GM18505 (cell line): ENCODE measurements around the gene NKX6-1.
A peak's percentile ranks its signal among the peaks of the same experiment; 100 is the strongest.

ENCODE experiments used
- ATAC-seq: cut with Tn5 transposase; IDR thresholded peaks from one replicate; pipeline ENCODE4 v1.9.1; 2021; ENCODE audit not compliant: unreplicated experiment
- POLR2A ChIP-seq: IDR thresholded peaks from 4 replicates; pipeline ENCODE4 v1.6.1; 2011; ENCODE audit warnings: borderline replicate concordance; ENCODE audit not compliant: insufficient read depth, insufficient read length; ENCODE audit errors: extremely low read depth

NKX6-1 gene

DNA sequence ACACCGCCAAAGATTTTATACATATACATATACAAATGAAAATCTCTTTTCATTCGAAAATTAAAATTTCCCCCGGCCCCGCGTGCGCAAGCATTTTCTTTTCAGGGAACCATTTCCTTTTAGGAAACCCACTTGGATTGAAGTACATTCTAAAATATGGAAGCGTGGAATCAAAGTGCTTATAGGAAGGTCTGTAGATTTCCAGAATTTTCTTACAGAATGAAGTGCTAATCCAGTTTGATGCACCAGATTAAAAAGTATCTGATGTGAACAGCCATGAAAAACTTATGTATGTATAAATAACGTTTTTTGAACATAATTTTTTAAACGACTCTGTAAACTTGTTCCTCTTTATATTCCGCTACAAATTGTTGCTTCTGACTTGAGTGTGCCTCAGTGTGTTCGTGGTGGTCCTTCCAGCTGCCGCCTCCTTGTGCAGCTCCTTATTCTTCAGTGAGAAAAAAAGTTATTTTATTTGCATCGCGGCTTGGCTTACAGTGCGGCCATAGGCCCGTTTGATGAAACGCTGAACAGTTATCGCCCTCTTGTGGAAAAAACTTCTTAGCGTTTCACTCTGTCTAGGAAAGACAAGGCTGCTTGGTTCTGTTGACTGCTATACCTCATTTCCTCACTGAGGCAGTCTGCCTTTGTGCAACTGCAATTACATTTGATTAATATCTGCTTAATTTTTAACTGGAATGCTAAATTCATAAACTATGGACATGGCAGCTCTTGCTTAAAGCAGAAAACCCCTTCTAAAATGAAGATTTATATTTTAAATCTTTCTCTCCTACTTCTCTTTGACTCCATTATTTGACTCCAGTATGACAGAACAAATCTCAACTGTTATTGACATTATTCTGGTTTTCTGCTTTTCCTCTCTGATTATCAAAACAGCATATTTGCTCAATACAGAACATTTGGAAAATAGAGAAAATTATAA is 4.7 kb upstream of the NKX6-1 start:
- TF ChIP-seq POLR2A = no peak
- ATAC-seq = peak; percentile 88

GRCh38 chr4:84502955-84503373 is 3.9 kb upstream of the NKX6-1 start:
- no peak for ATAC-seq
- no peak for TF ChIP-seq POLR2A

DNA sequence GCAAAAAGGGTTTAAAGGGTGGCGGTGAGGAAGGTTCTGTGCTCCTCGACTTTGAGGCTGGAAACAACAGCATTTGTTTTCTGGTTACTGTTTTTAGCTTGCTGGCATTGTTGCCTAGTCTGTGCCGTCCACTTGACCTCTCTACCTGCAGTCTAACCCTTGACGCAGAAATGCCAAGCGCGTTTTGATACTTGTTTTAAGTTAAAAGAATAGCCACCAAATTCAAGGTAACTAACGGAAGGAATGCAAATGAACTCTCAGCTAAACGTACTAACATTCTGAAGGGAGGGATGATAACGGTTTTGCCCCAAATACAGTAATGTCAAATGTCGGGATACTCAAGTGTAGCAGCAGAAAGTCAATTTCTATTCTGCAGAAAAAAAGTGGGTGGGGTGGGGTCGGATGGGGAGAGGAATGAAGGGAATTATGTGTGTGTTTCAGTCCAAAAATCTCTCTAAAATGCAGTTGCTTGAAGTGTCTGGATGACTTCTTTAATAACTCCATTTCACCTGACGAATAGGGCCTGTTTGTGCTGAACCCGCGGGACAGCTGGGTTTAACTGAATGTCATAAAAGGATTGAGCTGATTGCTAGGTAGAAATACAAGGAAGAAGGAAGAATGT is 3.4 kb upstream of the NKX6-1 start:
- TF ChIP-seq POLR2A = no peak
- ATAC-seq = no peak

DNA sequence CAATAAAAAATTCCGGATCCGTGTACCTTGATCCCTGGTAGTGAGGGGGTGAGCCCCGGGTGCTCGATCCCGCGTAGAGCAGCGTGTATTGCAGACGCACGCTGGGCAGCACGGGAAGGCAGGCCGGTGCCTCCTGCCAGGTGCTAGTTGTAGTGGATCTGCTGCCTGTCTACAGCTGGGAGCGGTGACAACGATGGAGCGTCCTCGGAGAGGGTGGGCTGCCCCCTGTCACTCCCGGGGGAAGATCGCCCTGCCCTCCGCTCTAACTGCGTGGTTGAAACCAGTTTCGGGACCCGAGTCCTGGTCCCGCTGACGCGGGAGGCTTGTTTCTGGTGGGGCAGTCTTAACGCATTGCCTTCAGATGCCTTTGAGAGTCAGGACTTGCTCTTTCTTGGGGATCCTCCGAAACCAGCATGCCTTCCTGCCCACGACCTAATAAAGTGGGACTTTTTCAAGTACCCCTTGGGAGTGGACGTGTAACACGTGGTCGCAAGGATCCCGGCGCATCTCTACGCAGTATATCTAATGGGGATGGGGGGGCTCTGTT is 2.7 kb upstream of the NKX6-1 start:
- ATAC-seq = no peak
- no peak for TF ChIP-seq POLR2A

DNA sequence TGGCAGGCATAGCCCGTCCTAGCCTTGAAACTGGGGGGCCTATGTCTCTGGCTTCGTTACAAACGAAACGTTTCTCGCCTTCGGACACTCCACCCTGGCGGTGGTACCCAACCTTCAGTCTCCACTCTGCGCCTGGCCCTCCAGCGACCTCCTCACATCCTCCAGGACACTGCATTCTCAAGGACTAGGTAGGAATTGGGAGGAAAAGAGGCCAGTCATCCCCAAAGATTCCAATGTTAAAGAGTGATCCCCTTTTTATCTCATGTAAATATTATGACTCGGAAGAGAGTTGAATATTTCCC is 2.1 kb upstream of the NKX6-1 start:
- ATAC-seq = no peak
- no peak for TF ChIP-seq POLR2A

DNA sequence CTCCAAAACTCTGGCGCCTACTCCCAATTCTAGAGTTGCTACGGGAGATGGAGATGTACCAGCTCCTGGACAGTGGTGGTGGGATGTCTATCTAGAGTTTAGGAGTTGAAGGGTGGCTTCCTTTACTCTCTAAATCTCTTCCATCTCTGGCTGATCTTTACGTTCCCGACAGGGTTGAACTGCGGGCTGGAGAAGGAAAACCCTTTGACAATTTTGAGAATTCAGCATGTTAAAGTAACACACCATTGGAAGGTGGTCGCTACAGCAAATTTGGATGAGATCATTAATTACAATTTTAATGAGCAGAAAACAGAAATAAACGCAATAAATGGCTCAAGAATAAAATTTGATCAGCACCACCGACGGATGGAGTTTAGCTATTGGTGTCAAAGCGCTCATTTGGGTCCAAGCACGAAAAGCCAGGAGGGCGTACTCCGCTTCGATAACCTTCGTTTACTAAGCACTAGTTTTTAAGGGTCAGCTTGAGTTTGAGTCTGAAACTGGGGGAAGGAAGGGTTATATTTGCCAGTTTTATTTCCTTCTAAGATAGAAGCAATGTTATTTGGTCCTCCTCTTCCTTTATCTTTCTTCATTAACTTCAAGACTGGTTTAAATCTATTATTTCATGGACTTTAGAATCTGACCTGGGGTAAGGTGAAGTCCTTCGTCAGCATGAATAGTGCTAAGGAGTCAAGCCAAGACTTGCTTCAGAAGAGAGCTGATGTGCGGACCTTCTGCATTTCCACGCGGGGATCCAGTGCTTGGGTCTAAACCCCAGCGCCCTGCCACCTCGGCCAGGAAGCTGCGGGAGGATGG is 1.5 kb upstream of the NKX6-1 start:
- ATAC-seq = no peak
- no peak for TF ChIP-seq POLR2A

GRCh38 chr4:84499624-84499982 is 511 bp upstream of the NKX6-1 start:
- TF ChIP-seq POLR2A = no peak
- ATAC-seq = no peak

DNA sequence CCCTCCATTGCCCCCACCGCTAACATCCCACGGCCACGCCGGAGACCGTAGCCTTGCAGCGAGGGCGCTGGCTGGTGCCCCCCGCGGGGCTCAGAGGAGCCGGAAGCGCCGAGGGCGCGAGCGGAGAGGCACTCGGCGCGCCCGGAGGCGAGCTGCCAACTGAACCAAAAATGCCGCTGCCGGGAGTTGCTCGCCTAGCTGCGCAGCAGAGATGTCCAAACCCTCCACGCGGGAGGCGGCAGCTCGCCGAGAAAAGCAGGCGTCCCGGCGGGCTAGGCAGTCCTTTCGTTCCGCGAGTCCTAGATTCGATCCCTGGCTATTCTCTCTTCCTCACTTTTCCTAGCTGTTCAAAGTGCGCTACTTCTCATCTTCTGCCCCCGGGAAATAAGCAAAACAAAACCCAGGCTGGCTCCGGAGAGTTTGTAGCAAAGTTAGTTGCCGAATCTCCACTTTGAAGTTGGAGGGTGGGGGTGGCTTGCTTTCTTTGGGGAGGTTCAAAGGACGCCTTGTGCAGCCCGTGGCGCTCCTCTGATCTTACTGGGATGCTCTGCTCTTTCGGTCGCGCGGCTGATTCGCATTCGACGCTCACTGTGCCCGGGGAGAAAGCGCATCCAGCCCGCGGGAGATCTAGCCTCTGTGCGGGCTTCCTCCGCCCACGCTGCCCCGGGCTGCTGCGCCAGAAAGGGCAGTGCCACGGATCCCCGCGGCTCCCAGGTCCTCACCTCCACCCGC is 723 bp downstream of the NKX6-1 start:
- ATAC-seq = no peak
- TF ChIP-seq POLR2A = no peak

DNA sequence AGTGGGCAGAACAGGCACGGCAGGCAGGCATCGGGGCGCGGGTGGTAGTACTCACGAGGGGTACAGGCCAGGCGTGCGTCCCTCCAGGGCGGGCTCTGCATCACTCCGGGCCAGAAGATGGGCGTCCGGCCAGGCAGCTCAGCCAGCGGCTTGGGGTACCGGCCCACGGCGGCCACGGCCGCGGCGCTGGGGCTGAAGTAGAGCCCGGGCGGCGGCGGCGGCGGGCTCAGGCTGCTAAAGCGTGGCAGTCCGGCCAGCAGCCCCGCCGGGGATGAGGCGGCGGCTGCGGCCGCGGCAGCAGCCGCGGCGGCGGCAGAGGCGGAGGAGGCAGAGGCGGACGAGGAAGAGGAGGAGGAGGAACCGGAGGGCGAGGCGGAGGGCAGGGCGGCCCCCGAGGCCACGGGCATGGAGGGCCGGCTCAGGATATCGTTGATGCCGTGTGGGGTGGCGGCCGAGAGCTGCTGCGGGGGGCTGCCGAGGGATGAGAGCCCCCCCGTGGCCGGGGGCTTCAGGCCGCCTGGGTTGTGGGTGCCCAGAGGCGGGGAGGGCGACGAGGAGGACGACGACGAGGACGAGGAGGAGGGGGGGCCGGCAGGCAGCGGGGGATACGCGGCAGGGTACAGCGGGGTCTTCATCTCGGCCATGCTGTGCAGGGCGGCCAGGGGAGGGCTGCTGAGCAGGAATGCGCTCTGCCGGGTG is 1.4 kb downstream of the NKX6-1 start:
- TF ChIP-seq POLR2A = no peak
- ATAC-seq = no peak

- ATAC-seq = no peak
- TF ChIP-seq POLR2A = no peak
Measured at GRCh38 chr4:84496706-84497503, 2.2 kb downstream of the NKX6-1 start.

DNA sequence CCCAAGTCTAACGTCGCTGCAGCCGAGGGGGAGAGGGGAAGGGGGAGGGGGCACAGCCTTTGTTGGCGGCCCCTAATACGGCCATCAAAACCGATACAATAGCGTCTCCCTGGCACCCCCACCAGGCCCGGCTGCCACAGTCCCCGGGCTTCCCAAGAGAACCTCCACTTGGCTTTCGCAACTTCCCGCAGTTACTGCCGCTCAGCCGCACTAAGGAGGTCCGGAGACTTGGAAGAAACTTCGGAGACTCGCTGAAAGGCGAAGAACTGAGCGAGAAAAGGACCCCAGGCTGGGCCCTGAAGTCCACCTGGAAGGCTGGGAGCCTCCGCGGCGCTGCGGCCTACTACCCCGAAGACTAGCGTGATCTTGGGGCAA is 2.8 kb downstream of the NKX6-1 start:
- ATAC-seq = no peak
- no peak for TF ChIP-seq POLR2A

DNA sequence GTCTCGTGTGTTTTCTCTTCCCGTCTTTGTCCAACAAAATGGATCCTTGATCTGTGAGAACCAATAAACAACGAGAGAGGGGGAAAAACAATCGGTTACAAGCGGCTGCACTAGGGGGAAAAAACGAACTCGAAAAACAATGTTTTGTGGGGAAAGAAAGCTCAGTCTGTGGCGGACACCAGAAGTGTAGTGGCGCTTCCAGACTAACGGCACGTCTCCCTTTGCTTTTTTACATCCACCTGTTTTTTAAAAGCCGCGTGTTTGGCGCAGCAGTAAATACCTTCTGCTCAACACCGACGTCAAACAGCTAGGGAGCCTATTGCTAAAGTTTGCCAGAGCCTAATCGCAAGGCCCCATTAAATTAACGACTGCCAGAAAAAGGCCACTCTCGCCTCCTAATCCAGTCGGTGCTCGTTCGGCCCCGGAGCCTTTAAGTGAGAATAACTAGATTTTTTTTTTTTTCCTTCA is 3.3 kb downstream of the NKX6-1 start:
- TF ChIP-seq POLR2A = no peak
- no peak for ATAC-seq

DNA sequence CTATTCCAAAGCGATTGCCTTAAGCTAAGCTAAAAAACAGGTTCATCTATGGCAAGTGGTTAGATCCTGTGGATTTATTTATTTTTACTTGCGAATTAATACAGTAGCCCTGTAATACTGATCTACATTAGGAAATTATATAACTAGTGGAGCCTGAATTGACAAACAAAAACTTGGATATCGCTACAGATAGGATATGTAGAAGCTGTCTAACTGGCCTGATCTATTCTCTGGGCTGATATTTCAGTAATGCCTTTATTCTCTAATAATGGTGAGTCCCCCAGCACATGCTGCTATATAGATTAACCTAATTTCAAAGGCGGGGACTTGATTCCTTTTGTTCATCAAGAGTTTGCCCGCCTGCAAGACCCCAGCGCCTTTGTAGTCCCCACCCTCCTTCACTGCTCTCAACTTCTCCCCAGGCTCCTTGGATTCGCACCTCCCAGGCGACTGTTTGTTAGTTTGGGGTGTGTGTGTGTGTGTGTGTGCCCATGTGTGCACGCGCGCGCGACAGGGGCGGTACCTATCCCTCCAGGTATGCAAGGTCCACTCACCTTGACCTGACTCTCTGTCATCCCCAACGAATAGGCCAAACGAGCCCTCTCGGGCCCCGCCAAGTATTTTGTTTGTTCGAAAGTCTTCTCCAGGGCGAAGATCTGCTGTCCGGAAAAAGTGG is 3.8 kb downstream of the NKX6-1 start:
- TF ChIP-seq POLR2A = no peak
- no peak for ATAC-seq
